ENCODE data around the gene NKAIN2.

DNA sequence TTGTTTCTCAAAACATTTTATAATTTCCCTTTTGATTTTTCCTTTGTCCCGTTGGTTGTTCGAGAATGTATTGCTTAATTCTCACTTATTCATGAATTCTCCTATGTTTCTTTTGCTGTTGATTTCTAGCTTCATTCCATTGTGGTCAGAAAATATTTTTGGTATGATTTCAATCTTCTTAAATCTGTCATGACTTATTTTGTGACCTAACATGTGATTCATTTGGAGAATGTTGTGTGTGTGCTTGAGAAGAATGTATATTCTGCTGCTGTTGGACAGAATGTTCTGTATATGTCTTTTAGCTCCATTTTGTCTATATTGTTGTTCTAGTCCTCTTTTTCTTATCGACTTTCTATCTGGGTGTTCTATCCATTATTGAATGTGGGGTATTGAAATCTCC lies 872.4 kb downstream of the NKAIN2 start:
- TF ChIP-seq EZH2phosphoT487 (IDR thresholded peaks at IDR 0.05; ENCODE audit: low read length) (no peak), EZH2 (optimal IDR thresholded peaks at IDR 0.05; ENCODE audit: low read depth, low read length) (no peak)
- TF ChIP-seq, protein P1, sequence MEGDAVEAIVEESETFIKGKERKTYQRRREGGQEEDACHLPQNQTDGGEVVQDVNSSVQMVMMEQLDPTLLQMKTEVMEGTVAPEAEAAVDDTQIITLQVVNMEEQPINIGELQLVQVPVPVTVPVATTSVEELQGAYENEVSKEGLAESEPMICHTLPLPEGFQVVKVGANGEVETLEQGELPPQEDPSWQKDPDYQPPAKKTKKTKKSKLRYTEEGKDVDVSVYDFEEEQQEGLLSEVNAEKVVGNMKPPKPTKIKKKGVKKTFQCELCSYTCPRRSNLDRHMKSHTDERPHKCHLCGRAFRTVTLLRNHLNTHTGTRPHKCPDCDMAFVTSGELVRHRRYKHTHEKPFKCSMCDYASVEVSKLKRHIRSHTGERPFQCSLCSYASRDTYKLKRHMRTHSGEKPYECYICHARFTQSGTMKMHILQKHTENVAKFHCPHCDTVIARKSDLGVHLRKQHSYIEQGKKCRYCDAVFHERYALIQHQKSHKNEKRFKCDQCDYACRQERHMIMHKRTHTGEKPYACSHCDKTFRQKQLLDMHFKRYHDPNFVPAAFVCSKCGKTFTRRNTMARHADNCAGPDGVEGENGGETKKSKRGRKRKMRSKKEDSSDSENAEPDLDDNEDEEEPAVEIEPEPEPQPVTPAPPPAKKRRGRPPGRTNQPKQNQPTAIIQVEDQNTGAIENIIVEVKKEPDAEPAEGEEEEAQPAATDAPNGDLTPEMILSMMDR (IDR thresholded peaks at IDR 0.05; ENCODE audit: low read length): no peak
